ENCODE data around the gene MAGT1. TPM values are rescaled to one million over a fixed set of nuclear protein-coding genes. Genes with fewer than 3 reads are reported as not detected.

MAGT1 gene
- 37.3 to 49.0 TPM (median 44.2 TPM) in 5 replicates for total RNA-seq (2022; extraction: Qiagen RNA extraction; ENCODE audit: low read depth)

GRCh38 chrX:77894921-77895886, at the start of gene MAGT1:
TSS of gene MAGT1 (minus strand) at chrX:77895435. CDS start at chrX:77895410, 25 bp downstream.

GRCh38 chrX:77910108-77910840, 15.0 kb upstream of the MAGT1 start, which contains the start of gene ATP7A:
TSS of gene ATP7A (plus strand) at chrX:77910693. CDS start at chrX:77971642, 60,949 bp downstream.

GRCh38 chrX:77899081-77899828, 4.0 kb upstream of the MAGT1 start, which contains the start of gene COX7B:
TSS of gene COX7B (plus strand) at chrX:77899468. CDS start at chrX:77899554, 86 bp downstream.

GRCh38 chrX:77785486-77786364, 109.5 kb downstream of the MAGT1 start, which contains the start of gene ATRX:
TSS of gene ATRX (minus strand) at chrX:77786216. CDS start at chrX:77786001, 215 bp downstream.

Other genes starting within 250 kb of the MAGT1 start
- 17.4 to 30.7 TPM (median 26.4 TPM) in 5 replicates for gene ATRX, start 109.2 kb downstream of the MAGT1 start, total RNA-seq (2022; extraction: Qiagen RNA extraction; ENCODE audit: low read depth)
- gene COX7B, start 4.0 kb upstream of the MAGT1 start, total RNA-seq (2022; extraction: Qiagen RNA extraction; ENCODE audit: low read depth) = 557 to 700 TPM (median 577 TPM) in 5 replicates
- gene ATP7A, start 15.3 kb upstream of the MAGT1 start, total RNA-seq (2022; extraction: Qiagen RNA extraction; ENCODE audit: low read depth) = 3.0 to 4.3 TPM (median 4.1 TPM) in 5 replicates
- 0.17 to 0.46 TPM (median 0.36 TPM) in 3 of 5 replicates, not detected in the others for gene PGAM4, start 74.2 kb upstream of the MAGT1 start, total RNA-seq (2022; extraction: Qiagen RNA extraction; ENCODE audit: low read depth)
- 583 to 648 TPM (median 611 TPM) in 5 replicates for gene PGK1, start 208.8 kb upstream of the MAGT1 start, total RNA-seq (2022; extraction: Qiagen RNA extraction; ENCODE audit: low read depth)
- gene TAF9B, start 244.2 kb upstream of the MAGT1 start, total RNA-seq (2022; extraction: Qiagen RNA extraction; ENCODE audit: low read depth) = 12.6 to 17.0 TPM (median 13.3 TPM) in 5 replicates